GM18907 (cell line): ENCODE results near the gene KHNYN.

ENCODE experiments used
- ATAC-seq: cut with Tn5 transposase; IDR thresholded peaks from one replicate; pipeline ENCODE4 v1.9.1; 2021; ENCODE audit warnings: mild to moderate bottlenecking, moderate library complexity; ENCODE audit not compliant: unreplicated experiment

Gene KHNYN

DNA sequence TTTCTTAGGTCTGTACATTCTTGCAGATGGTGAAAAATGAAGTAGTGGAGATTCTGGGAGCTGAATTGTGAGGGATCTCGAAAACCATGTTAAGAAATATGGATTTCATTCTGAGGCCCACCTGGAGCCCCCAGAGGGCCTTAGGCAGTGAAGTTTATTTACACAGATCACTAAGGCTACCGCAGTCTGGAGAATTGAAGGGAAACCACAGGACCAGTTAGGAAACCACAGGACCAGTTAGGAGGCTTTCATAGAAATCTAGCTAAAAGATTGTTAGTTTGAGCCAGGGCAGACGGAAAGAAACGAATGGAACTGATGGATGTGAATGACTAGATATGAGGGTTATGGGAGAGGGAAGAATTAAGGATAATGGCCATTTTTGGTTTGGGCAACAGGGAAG is 7.5 kb upstream of the KHNYN start:
- ATAC-seq = no peak

DNA sequence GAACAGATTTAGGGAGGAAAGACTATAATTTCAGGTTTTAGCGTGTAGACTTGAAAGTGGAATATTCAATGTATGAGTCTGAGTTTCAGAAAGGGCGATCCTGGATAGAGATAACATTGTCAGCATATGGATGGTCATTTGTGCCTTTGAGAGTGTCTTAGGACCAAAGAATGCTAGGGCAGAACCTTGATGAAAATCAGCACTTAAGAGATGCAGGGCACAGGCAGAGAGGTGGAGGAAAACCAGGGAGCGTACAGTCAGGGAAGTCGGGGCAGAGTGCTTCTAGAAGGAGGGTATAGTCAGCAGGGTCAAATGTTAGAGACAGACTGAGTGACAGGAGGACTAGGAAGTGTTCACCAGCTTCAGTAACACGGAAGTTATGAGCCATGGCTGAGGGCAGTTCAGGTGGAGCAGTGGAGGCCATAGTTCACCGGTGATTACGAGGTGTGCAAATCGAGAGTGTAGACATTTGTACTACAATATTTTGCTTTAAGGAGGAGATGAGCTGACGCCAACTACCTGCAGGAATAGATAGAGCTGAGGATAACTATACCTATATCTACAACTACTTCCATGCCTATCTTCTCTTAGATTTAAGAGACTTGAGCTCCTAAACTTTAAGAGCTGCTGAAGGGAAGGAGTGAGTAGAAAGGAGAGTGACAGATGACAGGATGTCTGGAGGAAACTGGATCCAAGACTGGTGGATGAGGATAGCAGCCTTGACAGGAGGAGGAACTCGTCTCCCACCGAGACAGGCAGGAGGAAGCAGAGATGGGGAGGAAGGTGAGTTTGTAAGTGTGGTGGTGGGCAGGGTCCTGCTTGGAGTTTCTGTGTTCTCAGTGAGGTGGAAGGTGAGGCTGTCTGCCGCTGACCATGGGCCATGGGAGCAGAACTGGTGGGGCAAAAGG is 6.8 kb upstream of the KHNYN start:
- no peak for ATAC-seq

DNA sequence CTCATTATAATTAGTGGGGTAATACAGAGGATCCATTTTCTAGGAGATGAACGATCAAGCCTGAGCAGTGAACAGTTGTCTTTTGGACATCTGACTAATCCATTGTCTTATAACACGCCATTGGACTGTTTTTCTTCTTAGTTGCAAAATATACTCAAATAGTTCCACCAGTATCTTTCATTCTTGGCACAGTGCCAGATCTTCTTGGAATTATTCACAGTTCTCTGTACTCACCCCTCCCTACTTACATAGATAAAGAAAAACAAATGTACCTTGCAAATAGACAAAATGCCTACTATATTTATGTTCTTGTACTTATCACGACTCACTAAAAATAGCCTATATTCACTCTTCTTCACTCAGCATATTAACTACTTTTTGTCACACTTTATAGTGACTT is 4.0 kb upstream of the KHNYN start:
- ATAC-seq = no peak

DNA sequence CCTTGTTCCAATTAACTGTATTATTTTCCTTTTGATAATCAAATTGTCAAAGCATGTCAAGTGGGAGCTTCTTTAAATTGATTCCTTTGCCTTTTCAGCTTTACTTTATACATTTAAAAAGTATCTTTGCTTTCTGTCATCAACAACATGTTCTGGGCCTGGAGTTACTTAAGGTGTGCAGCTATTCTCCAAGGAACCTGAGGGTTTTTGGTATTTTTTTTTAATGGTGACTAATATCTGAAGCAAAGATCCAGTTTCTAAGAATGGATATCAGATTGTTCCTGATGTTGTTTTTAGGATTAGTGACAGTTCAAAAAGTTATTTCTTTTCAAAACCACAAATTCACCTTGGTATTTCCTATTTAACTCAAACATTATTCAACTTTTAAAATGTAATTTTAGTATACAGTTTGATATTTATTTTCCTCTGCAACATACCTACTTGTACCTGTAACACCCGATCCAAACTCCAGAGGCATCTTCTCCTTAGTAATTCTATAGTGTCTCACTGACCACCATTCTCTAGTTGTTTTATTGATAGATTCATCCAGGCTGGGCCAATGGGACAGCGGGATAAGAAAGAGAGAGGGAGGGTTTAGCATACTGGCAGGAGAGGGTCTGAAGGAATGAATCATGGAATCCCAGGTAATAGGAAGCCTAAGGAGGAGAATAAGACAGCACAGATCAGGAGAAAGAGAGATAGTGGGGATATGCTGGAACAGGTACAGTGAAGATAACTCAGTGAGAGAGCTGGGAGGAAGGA is 3.4 kb upstream of the KHNYN start:
- ATAC-seq = no peak

DNA sequence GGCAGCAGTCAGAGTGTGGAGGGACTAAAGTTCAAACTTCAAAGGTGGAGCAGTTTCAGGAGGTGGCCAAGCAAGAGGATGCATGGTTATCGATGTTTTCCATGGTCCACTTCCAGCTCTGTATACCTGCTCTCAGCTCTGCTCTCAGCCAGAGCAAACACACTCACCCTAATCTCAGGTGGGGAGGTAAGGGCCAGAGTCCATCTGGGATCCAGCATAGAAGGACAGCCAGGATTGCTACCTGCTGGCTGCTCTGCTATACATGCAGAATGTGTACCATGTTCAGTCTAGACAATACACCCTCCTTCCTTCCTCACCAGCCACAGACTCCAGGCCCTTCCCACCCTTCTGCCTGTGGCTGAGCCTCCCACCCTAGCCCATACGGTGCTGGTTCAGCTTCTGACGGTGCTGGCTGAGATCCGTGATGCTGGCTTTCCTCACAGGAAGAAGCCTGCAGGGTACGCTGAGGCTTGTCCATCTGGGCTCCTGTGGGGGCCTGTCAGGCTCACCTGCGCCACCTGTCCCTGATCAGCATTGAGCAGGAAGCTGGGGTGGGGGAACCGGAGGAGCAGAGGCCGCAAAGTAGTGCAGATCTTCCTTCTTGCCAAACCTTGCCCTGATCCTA is 2.7 kb upstream of the KHNYN start:
- no peak for ATAC-seq

DNA sequence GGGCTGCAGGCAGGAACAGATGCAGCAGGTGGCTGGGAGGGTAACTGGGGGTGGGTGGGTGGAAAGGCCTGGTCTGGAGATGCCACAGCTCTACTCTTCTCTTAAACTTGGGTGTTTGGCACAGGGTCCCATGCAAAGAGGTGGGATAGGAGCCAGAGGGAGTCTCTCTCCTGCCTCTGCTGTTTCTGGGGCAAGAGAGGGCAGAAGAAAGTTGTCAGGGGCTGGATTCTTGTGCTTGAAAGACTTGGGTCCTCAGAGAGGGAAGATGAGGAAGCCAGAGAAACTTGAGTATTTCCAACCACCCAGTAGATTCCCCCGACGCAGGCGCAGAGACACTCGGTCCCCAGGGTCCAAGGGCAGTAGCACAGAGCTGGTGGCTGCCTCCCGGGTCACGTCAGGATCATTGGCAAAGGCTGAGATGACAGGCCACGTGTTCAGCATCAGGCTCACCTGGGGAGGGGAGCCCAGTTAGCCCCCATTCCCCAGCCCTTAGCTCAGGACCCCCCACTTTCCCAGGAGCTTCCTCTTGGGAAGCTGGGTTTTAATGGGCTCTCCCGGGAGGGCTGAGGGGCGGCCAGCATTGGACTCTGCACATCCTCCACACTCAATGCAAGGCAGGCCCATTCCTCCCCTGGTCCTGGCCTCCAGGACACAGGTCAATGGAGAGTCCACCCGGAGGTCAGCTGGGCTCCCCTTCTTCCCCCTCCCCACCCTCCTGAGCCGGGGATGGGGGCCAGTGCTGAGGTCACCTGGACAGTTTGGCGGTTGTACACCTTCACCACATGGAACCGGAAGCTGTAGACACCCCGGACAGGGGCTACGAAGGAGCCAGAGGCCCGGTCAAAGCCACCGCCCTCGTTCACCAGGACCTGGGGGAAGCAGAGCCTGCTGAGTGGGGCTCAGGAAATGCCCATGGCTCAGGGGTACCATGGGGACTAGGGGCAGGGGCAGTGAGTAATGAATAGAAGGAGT is 1.9 kb upstream of the KHNYN start:
- ATAC-seq = no peak

DNA sequence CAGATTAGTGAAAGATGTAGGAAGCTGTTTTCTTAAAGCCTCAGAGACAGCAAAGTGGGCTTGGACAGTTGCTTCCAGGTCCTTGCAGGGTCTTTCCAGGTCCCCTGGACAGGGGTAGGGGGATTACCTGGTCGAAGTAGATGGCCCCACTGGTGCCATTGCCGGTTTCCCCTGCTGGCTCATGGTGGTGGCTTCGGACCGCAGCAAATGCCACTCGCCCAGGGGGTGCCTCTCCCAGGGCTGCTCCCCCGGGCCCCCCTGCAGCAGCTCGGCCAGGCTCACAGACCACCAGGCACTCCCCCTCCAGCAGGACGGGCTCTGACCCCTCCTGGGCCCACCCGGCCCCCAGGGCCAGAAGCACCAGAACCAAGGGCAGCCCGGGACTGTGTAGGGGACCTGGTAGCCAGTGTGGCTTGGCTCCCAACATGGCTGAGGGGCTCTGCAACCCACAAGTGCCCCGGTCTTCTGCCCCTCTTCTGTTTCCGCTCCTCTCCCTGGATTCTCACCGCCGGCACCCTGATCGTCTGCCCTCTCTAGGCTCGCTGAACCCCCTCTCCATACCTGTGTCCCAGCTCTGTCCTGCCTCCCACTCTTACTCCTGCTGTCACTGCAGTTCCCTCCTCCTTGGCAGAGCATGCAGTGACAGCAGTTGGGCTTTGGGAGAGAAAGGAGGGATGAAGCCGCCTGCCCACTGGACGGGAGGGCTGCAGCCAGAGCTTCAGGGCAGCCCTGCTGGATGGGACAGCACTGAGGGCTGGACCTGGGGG is 943 bp upstream of the KHNYN start:
- no peak for ATAC-seq

DNA sequence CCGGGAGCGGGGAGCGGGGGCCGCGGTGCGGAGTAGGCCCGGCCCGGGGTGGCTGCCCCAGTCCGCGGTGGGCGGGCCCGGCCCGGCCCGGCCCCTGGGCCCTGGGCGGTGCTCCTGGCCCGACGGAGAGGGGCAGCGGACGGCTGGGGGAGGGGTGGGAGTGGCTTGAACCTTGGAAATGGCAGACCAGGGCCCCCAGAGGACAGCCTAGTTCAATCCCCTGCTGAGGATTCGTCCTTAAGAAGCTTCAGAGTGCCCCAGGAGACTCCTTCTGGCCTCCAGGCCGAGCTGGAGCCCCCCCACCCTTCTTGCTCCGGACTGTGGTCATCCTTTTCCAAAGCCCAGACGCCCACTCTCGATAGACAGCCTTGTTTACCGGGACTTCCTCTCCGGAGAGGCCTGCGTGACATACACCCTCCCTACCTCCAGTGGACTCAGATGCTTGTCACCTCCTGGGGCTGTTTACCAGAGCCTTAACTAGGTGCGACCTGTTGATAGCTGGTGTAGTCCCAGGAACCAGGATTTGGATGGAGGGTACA is 458 bp downstream of the KHNYN start:
- ATAC-seq = peak; percentile 65

DNA sequence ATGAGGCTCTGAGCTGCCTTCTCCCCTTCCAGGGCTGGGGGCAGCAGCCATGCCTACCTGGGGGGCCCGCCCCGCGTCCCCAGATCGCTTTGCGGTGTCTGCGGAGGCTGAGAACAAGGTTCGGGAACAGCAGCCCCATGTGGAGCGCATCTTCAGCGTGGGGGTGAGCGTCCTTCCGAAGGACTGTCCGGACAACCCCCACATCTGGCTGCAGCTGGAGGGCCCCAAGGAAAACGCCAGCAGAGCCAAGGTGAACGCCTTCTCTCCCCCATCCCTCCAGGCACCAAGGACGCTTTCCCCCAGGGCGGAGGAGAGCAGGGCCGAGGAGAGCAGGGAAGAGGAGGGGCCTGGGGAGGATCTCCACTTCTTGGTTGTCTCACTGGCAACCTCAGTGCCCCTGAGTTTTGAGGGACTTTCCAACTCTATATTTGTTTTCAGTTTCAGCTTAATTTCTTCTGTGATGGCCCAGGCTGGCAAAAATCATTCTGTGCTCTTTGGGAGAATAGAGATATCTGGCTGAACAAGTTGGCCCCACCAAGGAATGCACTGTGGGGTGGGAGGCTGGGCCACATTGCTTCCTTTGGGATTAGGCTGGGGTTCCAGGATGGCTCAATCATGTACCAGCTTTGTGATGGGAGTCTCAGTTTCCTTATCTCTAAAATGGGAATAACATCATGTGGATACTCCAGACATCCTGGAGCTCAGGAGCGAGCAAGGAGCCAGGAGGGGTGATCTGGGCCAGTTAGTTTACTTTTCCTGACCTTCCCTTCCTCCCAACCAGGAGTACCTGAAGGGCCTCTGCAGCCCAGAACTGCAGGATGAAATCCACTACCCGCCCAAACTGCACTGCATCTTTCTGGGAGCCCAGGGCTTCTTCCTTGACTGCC is 1.2 kb downstream of the KHNYN start:
- ATAC-seq = peak; percentile 47

DNA sequence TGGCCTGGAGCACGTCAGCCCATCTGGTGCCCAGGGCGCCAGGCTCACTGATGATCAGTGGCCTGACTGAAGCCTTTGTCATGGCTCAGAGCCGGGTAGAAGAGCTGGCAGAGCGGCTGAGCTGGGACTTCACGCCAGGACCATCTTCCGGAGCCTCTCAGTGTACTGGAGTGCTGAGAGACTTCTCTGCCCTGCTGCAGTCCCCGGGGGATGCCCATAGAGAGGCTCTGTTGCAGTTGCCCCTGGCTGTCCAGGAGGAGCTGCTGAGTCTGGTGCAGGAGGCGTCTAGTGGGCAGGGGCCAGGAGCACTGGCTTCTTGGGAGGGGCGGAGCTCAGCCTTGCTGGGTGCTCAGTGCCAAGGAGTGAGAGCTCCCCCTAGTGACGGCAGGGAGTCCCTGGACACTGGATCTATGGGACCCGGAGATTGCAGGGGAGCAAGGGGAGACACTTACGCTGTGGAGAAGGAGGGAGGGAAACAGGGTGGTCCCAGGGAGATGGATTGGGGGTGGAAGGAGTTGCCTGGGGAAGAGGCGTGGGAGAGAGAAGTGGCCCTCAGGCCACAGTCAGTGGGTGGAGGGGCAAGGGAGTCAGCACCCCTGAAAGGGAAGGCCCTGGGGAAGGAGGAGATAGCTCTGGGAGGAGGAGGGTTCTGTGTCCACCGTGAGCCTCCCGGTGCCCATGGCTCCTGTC is 2.0 kb downstream of the KHNYN start:
- peak; percentile 58 for ATAC-seq

DNA sequence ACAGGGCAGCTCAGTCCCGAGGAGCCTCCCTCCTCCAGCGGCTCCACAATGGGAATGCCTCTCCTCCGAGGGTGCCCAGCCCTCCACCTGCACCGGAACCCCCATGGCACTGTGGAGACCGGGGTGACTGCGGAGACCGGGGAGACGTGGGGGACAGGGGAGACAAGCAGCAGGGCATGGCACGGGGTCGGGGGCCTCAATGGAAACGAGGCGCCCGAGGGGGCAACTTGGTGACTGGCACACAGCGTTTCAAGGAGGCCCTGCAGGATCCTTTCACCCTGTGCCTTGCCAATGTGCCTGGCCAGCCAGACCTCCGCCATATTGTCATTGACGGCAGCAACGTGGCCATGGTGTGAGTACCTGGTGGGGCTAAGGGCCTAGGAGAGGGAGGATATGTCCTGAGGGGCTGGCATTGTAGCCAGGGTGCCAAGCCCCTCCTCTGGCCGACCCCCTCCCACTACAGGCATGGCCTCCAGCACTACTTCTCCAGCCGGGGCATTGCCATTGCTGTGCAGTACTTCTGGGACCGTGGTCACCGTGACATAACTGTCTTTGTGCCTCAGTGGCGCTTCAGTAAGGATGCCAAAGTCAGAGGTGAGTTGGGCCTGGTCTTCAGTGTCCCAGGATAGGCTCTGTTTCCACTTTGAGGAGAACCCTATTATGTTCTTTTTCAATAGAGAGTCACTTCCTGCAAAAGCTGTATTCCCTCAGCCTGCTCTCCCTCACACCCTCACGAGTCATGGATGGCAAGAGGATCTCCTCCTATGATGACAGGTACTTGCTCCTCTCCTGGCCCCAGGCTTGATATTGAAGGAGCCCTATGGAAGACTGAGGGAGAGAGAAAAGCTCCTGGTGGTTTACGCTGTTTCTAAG is 2.7 kb downstream of the KHNYN start:
- no peak for ATAC-seq

DNA sequence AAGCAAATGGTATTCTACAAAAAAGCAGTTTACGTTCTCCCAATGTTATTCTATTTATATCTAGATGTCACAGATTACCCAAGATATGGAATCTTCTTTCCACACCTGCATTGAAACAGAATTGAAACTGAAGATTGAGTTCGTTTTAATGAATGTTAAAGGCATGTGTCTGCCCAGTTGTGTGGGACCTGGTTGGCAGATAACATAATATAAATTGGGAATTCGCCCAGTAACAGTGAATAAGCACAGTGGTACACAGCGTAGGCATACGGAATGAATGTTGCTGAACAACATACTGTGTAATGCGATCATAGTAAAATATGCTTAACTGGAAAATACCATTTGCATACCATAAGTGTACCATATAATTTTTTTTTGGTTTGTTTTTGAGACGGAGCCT is 4.3 kb downstream of the KHNYN start:
- ATAC-seq = no peak

DNA sequence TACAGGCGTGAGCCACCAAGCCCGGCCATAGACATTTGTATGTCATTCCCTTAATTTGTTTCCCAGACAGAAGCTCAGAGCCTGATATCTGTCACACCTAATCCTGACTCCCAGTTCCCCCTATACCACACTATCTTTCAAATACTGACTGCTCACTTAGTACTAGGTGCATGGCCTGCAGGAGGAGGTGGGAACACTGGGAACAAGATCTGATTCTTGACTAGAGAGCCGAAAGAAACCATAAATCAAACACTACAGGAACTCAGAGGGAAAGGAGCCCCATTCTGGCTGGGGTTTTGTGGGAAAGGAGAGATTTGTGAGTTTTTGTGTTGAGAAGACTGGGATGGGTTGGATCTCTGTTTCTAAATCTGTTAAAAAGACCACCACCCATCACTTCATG is 4.9 kb downstream of the KHNYN start:
- ATAC-seq = no peak

DNA sequence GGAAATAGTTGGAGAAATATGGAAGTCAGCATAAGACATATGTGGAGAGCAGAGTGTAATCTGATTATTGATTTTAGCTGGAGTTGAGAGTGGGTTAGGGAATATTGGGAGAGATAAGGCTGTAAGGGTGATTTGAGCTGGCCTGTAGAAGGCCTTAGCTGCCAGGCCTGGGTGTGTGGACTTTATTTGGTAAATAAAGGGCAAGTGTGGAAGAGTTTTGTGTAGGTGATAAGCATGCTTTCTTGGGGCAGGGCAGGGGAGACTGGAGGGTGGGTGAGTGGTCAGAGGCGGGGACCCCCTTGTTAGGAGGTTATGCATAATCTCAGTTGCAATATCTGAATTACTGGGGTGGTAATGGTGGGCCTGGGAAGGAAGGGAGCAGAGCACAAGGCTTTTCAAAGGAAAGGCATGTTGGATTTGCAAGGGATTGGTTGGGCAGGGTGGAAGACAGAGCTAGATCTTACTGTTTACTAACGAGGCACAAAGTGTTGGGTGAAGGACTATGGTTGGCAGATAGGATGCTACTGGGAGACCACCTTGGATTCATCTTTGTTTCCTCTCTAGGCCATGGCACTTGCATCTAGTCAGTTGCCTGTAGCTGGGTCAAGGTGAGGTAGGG is 5.5 kb downstream of the KHNYN start:
- ATAC-seq = no peak

DNA sequence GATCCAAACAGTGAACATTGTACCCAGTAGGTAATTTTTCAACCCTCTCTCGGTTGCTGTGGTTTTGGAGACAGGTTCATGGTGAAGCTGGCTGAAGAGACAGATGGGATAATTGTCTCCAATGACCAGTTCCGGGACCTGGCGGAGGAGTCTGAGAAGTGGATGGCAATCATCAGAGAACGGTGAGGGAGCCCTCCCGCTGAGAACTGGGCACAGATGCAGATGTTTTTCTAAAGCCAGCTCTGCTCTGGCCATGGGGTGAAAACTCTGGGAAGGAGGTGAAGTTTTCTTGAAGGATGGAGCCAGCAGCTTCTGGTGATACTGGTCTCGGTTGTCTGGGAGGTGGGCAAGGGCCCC is 6.2 kb downstream of the KHNYN start:
- ATAC-seq = no peak

DNA sequence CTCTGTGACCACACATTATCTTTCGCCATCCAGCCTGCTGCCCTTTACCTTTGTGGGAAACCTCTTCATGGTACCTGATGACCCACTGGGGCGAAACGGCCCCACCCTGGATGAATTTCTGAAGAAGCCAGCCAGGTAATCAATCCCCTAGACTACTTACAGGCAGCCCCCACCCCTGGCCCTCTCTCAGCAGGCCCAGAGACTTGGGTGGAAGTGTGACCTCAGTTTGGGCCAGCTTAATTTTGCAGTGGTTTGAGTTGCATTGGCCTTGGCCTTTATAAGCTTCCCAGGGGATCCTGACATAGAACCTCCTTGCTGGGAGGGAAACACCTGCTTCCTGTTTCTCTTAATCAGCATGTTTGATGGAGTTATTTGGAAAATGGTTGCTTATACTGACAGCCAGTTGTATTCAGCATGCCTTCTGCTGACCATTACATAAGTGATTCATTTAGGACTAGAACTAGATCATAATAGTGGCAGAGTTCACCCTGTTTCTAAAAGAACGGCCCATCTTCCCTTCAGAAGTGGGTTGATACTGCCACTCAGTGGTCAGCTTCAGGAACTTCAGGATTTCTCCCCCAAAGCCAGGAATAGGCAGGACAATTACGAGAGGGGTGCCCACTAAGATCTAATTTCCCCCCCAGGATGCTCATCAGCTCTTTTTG is 6.7 kb downstream of the KHNYN start:
- peak; percentile 41 for ATAC-seq
